Measurements from ENCODE around the gene MND1. TPM values are rescaled to one million over a fixed set of nuclear protein-coding genes. Genes with fewer than 3 reads are reported as not detected.
A peak's percentile ranks its signal among the peaks of the same experiment; 100 is the strongest.
"Not testable (repeated sequence)": the region's sequence is repeated elsewhere in the genome, so short reads cannot be mapped to it uniquely, and the experiment has no call there.

The MND1 gene
- total and polyA plus RNA-seq, 11 donors, result 0.27 to 1.3 (median 0.40) TPM; not detected in 6

GRCh38 chr4:153408932-153409331, 64.4 kb downstream of the MND1 start:
- peaks cover 0 to 12% (median 6%) of the 10 kb centered on the region in 12 donors for H3K4me1 ChIP-seq
- H3K27me3 ChIP-seq, result no peaks in the 10 kb centered on the region
- DNase-seq (no peak), ATAC-seq (no peak)
- intact Hi-C loops (cut with DNase I), result no loop called here
- H3K27ac ChIP-seq, result no peak overlapping the region
- H3K36me3 ChIP-seq, result no peaks in the 10 kb centered on the region
- TF ChIP-seq POLR2A (IDR thresholded peaks at IDR 0.05) (no peak), CTCF (IDR thresholded peaks at IDR 0.05) (no peak)
- no peak overlapping the region for H3K4me3 ChIP-seq
- no peaks in the 10 kb centered on the region for H3K9me3 ChIP-seq
- 91 to 96% (median 93%) methylated on average over 3 of the region's 3 CpGs for WGBS, 4 donors

- Histone ChIP-seq H3K36me3 (no peaks in the 10 kb centered on the region), H3K27ac (no peak overlapping the region), H3K27me3 (no peaks in the 10 kb centered on the region), H3K9me3 (no peaks in the 10 kb centered on the region), H3K4me3 (no peak overlapping the region), H3K4me1 (peaks cover 0 to 12% (median 6%) of the 10 kb centered on the region in 12 donors)
- ATAC-seq (peak in 1 of 4 donors; percentile 53), DNase-seq (no peak)
- intact Hi-C loops (cut with DNase I), result no loop called here
- WGBS, 4 donors, result 64 to 79% (median 75%) methylated on average over 2 of the region's 2 CpGs
- TF ChIP-seq POLR2A (IDR thresholded peaks at IDR 0.05) (no peak), CTCF (IDR thresholded peaks at IDR 0.05) (no peak)
Measured at GRCh38 chr4:153409412-153409811, 64.9 kb downstream of the MND1 start.

- Histone ChIP-seq H3K9me3 (no peaks in the 10 kb centered on the region), H3K27me3 (no peaks in the 10 kb centered on the region), H3K27ac (no peak overlapping the region), H3K36me3 (no peaks in the 10 kb centered on the region), H3K4me3 (no peak overlapping the region), H3K4me1 (peaks cover 0 to 12% (median 6%) of the 10 kb centered on the region in 12 donors)
- intact Hi-C loops (cut with DNase I), result no loop called here
- DNase-seq, result no peak
- TF ChIP-seq POLR2A (IDR thresholded peaks at IDR 0.05) (no peak), CTCF (IDR thresholded peaks at IDR 0.05) (no peak)
- WGBS, 4 donors, result 58 to 63% (median 61%) methylated on average over 4 of the region's 4 CpGs
- ATAC-seq, result no peak
Measured at GRCh38 chr4:153409924-153410501, 65.5 kb downstream of the MND1 start.

- TF ChIP-seq POLR2A (IDR thresholded peaks at IDR 0.05) (no peak), CTCF (IDR thresholded peaks at IDR 0.05) (no peak)
- intact Hi-C loops (cut with DNase I), result no loop called here
- no peak for ATAC-seq
Measured at GRCh38 chr4:153413842-153414241, 69.4 kb downstream of the MND1 start.

GRCh38 chr4:153416456-153416855, 72.0 kb downstream of the MND1 start:
- H3K27me3 ChIP-seq; intact Hi-C loops (cut with DNase I); ATAC-seq; H3K4me1 ChIP-seq; H3K27ac ChIP-seq; H3K4me3 ChIP-seq; H3K36me3 ChIP-seq; DNase-seq; H3K9me3 ChIP-seq: not testable (repeated sequence)
- 77 to 96% (median 86%) methylated on average over 8 of the region's 8 CpGs for WGBS, 4 donors

More at GRCh38 chr4:153413842-153414241, 69.4 kb downstream of the MND1 start:
- no peaks in the 10 kb centered on the region for H3K36me3 ChIP-seq
- H3K27me3 ChIP-seq, result no peaks in the 10 kb centered on the region
- DNase-seq, result no peak
- peaks cover 0 to 12% (median 6%) of the 10 kb centered on the region in 12 donors for H3K4me1 ChIP-seq
- no peaks in the 10 kb centered on the region for H3K9me3 ChIP-seq
- no peak overlapping the region for H3K4me3 ChIP-seq
- no peak overlapping the region for H3K27ac ChIP-seq

Measured in heart left ventricle (tissue), 16 donors.